ENCODE results near the gene AIP.

GRCh38 chr11:67523556-67524479 lies 41.0 kb downstream of the AIP start:
- TF ChIP-seq POLR2A (IDR thresholded peaks at IDR 0.05): no peak
- no peak for TF ChIP-seq CTCF (IDR thresholded peaks at IDR 0.05)
- no peak for TF ChIP-seq POLR2AphosphoS5 (IDR thresholded peaks at IDR 0.05)
- no peak for TF ChIP-seq EP300 (IDR thresholded peaks at IDR 0.05)

Measured in suprapubic skin (tissue), 4 donors.